HG02884 (cell line): ENCODE data around the gene GRK6.
"Not testable (repeated sequence)": the region's sequence is repeated elsewhere in the genome, so short reads cannot be mapped to it uniquely, and the experiment has no call there.

Source experiments
- ATAC-seq: cut with Tn5 transposase; IDR thresholded peaks from one replicate; pipeline ENCODE4 v1.9.1; 2021; ENCODE audit warnings: mild to moderate bottlenecking, moderate library complexity; ENCODE audit not compliant: unreplicated experiment

Gene GRK6

GRCh38 chr5:177483994-177484901 is 57.8 kb downstream of the GRK6 start:
- no peak for ATAC-seq

- ATAC-seq = no peak
Observed at GRCh38 chr5:177484902-177485549, 58.5 kb downstream of the GRK6 start.

DNA sequence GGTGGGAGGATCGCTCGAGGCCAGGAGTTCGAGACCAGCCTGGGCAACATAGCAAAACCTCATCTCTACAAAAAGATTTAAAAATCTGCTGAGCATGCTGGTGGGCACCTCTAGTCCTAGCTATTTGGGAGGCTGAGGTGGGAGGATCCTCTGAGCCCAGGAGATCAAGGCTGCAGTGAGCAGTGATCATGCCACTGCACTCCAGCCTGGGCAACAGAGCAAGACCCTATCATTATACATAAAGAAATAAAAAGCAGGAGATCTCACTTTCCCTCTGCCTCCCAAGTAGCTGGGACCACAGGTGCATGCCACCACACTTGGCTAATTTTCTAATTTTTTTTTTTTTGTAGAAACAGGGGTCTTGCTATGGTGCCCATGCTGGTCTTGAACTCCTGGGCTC is 59.3 kb downstream of the GRK6 start:
- not testable (repeated sequence) for ATAC-seq

GRCh38 chr5:177486256-177486655 is 59.8 kb downstream of the GRK6 start:
- no peak for ATAC-seq

- no peak for ATAC-seq
Observed at GRCh38 chr5:177487144-177487543, 60.7 kb downstream of the GRK6 start.

GRCh38 chr5:177487975-177488374 is 61.5 kb downstream of the GRK6 start:
- no peak for ATAC-seq

DNA sequence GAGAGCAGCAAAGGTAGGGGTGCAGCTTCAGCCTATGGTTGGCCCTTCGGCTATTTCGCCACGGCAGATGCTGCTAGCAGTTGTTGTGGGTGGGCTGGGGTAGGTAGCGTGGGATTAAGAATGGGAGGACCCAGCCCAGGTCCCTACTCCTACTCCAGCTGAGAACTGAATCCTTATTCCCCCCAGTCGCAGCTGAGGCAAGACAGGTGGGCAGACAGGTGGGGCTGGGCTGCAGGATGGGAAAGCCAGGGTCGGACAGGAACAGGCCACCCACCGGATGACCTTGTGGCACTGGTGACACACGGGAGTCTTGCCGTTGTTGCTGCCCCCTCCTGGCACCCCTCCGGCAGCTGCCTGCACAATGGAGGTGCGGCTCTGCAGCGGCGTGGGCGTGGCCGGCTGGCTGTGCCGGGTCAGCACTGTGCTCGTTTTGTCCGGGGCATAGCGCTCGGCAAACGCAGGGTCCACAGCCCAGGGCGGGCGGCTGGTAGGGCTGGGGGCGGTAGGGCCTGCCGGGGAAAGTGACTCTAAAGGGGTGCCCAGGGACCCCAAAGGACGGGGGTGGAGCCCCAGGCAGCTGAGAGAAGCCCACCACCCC is 62.7 kb downstream of the GRK6 start:
- no peak for ATAC-seq

DNA sequence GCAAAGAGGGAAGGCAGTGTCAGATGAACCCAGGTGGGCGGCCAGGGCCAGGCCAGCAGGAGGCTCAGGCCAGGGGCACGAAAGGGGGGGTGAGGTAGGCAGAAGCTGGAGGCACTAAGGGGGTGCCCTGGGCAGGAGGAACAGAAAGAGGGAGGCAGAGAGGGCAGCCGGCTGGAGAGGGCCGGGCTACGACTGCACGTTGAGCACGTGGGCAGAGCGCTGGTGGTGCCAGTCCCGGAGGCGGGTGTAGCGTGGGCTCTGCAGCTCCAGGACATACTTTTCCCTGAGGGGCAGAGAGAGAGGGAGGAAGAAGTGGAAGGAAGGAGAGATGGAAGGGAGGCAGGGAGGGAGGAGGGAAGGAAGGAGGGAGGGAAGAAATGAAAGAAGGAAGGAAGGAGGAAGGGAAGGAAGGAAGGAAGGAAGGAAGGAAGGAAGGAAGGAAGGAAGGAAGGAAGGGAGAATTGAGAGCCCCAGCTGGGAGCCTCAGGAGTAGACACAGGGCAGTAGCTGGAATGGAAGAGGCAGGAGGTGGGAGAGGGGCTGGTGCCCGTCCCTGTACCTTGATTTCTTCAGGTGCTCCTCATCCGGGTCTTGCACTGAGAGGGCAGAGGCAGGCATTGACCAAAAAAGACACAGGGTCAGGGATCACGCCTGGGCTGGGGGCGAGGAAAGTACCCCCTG is 64.0 kb downstream of the GRK6 start:
- no peak for ATAC-seq

- ATAC-seq = no peak
Observed at GRCh38 chr5:177490992-177491391, 64.5 kb downstream of the GRK6 start.

DNA sequence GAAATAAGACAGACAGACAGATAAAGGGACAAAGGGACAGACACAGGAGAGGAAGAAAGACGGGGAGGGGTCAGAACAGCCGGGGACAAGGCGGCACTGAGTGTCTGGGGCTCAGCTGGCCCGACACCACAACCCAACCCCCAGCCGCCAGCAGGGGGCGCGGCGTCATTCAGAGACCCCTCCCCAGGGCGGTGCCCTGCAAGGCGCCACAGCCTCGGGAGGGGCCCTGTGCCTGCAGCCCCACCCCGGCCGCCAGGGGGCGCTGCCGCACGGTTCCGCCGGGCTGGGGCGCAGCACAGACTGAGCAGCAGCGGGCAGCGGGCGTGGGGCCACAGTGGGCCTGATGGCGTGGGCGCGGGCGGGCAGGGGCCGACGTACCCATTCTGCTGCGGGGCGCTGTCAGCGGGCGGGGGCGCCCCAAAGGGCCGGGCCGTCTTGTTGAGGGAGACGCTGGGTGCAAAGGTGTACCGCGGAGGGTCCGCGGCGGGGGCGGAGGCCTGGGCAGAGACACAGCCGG is 65.0 kb downstream of the GRK6 start:
- no peak for ATAC-seq

DNA sequence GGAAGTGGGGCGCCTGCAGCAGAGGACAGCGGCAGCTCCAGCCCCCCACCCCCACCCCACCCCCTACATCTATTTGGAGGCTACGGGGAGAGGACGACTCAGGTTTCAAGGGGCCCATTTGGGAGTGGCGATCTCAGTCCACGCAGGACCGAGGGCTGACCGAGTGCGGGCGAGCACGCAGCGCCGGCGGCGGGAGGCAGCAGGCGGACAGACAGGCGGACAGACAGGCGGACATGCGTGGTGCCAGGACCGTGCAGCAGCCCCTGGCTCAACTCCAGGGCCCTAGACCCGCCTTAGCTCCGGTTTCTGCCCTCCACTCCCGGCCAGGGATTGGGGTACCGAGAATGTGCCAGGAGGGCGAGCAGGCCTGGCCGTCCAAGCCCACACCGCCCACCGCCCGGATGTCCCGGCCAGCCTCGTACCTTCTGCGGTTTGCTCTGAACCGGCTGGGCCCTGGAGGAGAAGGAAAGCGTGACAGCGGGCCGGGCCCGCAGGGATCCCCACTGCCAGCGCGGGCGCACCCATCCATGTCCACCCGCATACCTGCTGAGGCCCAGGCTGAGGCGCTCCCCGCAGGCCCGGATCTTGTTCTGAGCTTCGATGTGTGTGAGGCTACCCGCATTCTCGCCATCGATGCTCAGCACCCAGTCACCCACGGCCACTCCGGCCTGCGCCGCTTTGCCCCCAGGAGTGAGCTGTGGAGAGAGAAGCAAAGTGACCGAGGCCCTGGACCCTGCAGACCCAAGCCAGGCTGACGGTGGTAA is 65.7 kb downstream of the GRK6 start:
- ATAC-seq = no peak
